K562 (cell line): ENCODE measurements around the gene SLC2A4. TPM values are rescaled to one million over a fixed set of nuclear protein-coding genes. Genes with fewer than 3 reads are reported as not detected.
A peak's percentile ranks its signal among the peaks of the same experiment; 100 is the strongest.

Experiments
- C11orf30 ChIP-seq: fragments of 450-650 bp; IDR thresholded peaks from 2 replicates; pipeline ENCODE4 v1.6.1; 2016; ENCODE audit warnings: low read depth, mild to moderate bottlenecking
- CBFA2T2 ChIP-seq: fragments of 450-650 bp; conservative IDR thresholded peaks from 2 replicates; pipeline ENCODE4 v1.6.1; 2017; ENCODE audit warnings: mild to moderate bottlenecking
- EP300 ChIP-seq: IDR thresholded peaks from 2 replicates; pipeline ENCODE4 v1.6.1; 2012; ENCODE audit warnings: low read length, improper control_type of control experiment
- GTF2E2 ChIP-seq: fragments of 200-800 bp; sonication (Bioruptor generic); IDR thresholded peaks from 2 replicates; pipeline ENCODE4 v1.6.1; 2016; ENCODE audit warnings: missing genetic modification characterization, missing compliant biosample characterization
- GTF3C2 ChIP-seq: IDR thresholded peaks from 3 replicates; pipeline ENCODE4 v1.6.1; 2011; ENCODE audit warnings: borderline replicate concordance, mild to moderate bottlenecking, moderate library complexity; ENCODE audit not compliant: insufficient read length; ENCODE audit errors: extremely low read depth
- MYBL2 ChIP-seq, 2 experiments: fragments of 450-650 bp in 1 of 2; sonication (generic) in 1 of 2; formaldehyde crosslinking in 1 of 2; IDR thresholded peaks; 2 replicates each; pipeline versions ENCODE4 v1.6.1 to v1.8.1; 2017 to 2022; ENCODE audit warnings: borderline replicate concordance in 1 of 2, inconsistent platforms in 1 of 2, low read depth in 1 of 2, mild to moderate bottlenecking in 1 of 2, missing genetic modification reagents in 1 of 2, moderate library complexity in 1 of 2
- NFE2L1 ChIP-seq: fragments of 450-650 bp; IDR thresholded peaks from 2 replicates; pipeline ENCODE4 v1.6.1; 2016; ENCODE audit warnings: missing genetic modification characterization, low read depth, mild to moderate bottlenecking, missing compliant biosample characterization, moderate library complexity, borderline replicate concordance
- PHF20 ChIP-seq: fragments of 450-650 bp; IDR thresholded peaks from 2 replicates; pipeline ENCODE4 v1.6.1; 2018; ENCODE audit not compliant: partially characterized antibody
- RBFOX2 ChIP-seq: fragments of 200-400 bp; formaldehyde crosslinking; IDR thresholded peaks from 2 replicates; pipeline ENCODE4 v1.6.1; 2017; ENCODE audit warnings: low read depth, mild to moderate bottlenecking, low read length, moderate library complexity
- SAFB2 ChIP-seq: fragments of 200-400 bp; formaldehyde crosslinking; IDR thresholded peaks from 2 replicates; pipeline ENCODE4 v1.6.1; 2018; ENCODE audit warnings: borderline replicate concordance, low read length, low read depth, moderate library complexity; ENCODE audit not compliant: severe bottlenecking
- ZNF12 ChIP-seq: sonication (generic); formaldehyde crosslinking; IDR thresholded peaks from 2 replicates; pipeline ENCODE4 v1.4.0; 2020; ENCODE audit warnings: mild to moderate bottlenecking, missing genetic modification reagents
- ZNF165 ChIP-seq: fragments of 250-450 bp; sonication (Bioruptor Pico); IDR thresholded peaks from 2 replicates; pipeline ENCODE4 v1.4.0; 2020; ENCODE audit warnings: borderline replicate concordance
- ZNF655 ChIP-seq: fragments of 250-450 bp; sonication (Bioruptor Pico); IDR thresholded peaks from 2 replicates; pipeline ENCODE4 v1.5.0; 2021
- ZNF707 ChIP-seq: fragments of 250-450 bp; sonication (Bioruptor Pico); conservative IDR thresholded peaks from 2 replicates; pipeline ENCODE4 v1.8.0; 2022; ENCODE audit warnings: inconsistent platforms, mild to moderate bottlenecking, moderate library complexity
- ZZZ3 ChIP-seq: fragments of 450-650 bp; IDR thresholded peaks from 2 replicates; pipeline ENCODE4 v1.6.1; 2016; ENCODE audit warnings: antibody characterized with exemption, mild to moderate bottlenecking, moderate library complexity
- polyA plus RNA-seq, 8 experiments: library from polyadenylated mRNA; depleted of rRNA in 4 of 8; stranded (reverse) in 5 of 8; unstranded in 3 of 8; fragments of >200 nt; fragmentation: Nextera tagmentation in 2 of 8; fragmentation: Illumina TruSeq in 1 of 8; extraction: Ambion mirVana in 2 of 8; extraction: Trizol in 1 of 8; gene quantifications; 2 replicates each; pipeline versions ENCODE4 v1.2.1 to v1.2.3, GENCODE V29; 2011 to 2014; ENCODE audit warnings: inconsistent platforms in 1 of 8, missing spikeins in 1 of 8
- total RNA-seq, 7 experiments: library from RNA; depleted of rRNA in 6 of 7; stranded (reverse); fragments of >200 nt in 6 of 7; fragmentation: Illumina TruSeq in 2 of 7; extraction: Trizol in 2 of 7; gene quantifications; 2 replicates each; pipeline versions ENCODE4 v1.2.1 to v1.2.3, GENCODE V29; 2011 to 2021; ENCODE audit warnings: low replicate concordance in 1 of 7
- TF ChIP-seq, protein P1 (sequence below): fragments of 250-450 bp; sonication (Bioruptor Pico); IDR thresholded peaks from 2 replicates; pipeline ENCODE4 v1.8.0; 2021; ENCODE audit warnings: borderline replicate concordance, mild to moderate bottlenecking, moderate library complexity; ENCODE audit not compliant: poor library complexity, severe bottlenecking
- TF ChIP-seq, protein P2 (sequence below): fragments of 450-650 bp; formaldehyde crosslinking; IDR thresholded peaks from 2 replicates; pipeline ENCODE4 v1.4.0; 2020; ENCODE audit warnings: mild to moderate bottlenecking, moderate library complexity
- TF ChIP-seq, protein P3 (sequence below): fragments of 250-450 bp; sonication (Bioruptor Pico); IDR thresholded peaks from 2 replicates; pipeline ENCODE4 v1.6.1; 2021; ENCODE audit warnings: mild to moderate bottlenecking
- TF ChIP-seq, protein P4 (sequence below): fragments of 250-450 bp; sonication (Bioruptor Pico); IDR thresholded peaks from 2 replicates; pipeline ENCODE4 v1.8.0; 2022; ENCODE audit warnings: moderate library complexity, mild to moderate bottlenecking, inconsistent platforms

Gene SLC2A4
- total and polyA plus RNA-seq, 9 of the 15 experiments (the other 6 are each of a cell fraction or from before 2014, with no cell fraction given) = 0.74 to 3.5 (median 1.6) TPM

- TF ChIP-seq GTF2E2 (no peak), ZNF165 (CRISPR knock-in tag) (no peak), MYBL2 (IDR thresholded peaks at IDR 0.05; ENCODE audit: low read depth) (no peak), MYBL2 (CRISPR knock-in tag; IDR thresholded peaks at IDR 0.05; ENCODE audit: borderline replicate concordance) (no peak), RBFOX2 (no peak), EP300 (no peak; the same call in 1 of the 2 replicates), CBFA2T2 (no peak), NFE2L1 (tag) (no peak), SAFB2 (no peak), ZZZ3 (no peak), GTF3C2 (no peak), C11orf30 (peak; percentile 97), ZNF655 (CRISPR knock-in tag) (no peak), ZNF707 (no peak), PHF20 (peak; percentile 47), ZNF12 (no peak)
- TF ChIP-seq, protein P1, sequence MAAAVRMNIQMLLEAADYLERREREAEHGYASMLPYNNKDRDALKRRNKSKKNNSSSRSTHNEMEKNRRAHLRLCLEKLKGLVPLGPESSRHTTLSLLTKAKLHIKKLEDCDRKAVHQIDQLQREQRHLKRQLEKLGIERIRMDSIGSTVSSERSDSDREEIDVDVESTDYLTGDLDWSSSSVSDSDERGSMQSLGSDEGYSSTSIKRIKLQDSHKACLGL (CRISPR knock-in tag) = no peak
- TF ChIP-seq, protein P2, sequence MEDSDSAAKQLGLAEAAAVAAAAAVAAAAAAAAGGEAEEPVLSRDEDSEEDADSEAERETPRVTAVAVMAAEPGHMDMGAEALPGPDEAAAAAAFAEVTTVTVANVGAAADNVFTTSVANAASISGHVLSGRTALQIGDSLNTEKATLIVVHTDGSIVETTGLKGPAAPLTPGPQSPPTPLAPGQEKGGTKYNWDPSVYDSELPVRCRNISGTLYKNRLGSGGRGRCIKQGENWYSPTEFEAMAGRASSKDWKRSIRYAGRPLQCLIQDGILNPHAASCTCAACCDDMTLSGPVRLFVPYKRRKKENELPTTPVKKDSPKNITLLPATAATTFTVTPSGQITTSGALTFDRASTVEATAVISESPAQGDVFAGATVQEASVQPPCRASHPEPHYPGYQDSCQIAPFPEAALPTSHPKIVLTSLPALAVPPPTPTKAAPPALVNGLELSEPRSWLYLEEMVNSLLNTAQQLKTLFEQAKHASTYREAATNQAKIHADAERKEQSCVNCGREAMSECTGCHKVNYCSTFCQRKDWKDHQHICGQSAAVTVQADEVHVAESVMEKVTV = no peak
- TF ChIP-seq, protein P3, sequence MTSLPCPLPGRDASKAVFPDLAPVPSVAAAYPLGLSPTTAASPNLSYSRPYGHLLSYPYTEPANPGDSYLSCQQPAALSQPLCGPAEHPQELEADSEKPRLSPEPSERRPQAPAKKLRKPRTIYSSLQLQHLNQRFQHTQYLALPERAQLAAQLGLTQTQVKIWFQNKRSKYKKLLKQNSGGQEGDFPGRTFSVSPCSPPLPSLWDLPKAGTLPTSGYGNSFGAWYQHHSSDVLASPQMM (CRISPR knock-in tag) = no peak
- TF ChIP-seq, protein P4, sequence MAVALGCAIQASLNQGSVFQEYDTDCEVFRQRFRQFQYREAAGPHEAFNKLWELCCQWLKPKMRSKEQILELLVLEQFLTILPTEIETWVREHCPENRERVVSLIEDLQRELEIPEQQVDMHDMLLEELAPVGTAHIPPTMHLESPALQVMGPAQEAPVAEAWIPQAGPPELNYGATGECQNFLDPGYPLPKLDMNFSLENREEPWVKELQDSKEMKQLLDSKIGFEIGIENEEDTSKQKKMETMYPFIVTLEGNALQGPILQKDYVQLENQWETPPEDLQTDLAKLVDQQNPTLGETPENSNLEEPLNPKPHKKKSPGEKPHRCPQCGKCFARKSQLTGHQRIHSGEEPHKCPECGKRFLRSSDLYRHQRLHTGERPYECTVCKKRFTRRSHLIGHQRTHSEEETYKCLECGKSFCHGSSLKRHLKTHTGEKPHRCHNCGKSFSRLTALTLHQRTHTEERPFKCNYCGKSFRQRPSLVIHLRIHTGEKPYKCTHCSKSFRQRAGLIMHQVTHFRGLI (CRISPR knock-in tag) = no peak
Measured at GRCh38 chr17:7251661-7252175, 29.8 kb upstream of the SLC2A4 start, which contains the start of gene CTDNEP1 (continued).
